ENCODE data around the gene MAN2C1.

MAN2C1 gene

GRCh38 chr15:75348562-75349350, 19.7 kb downstream of the MAN2C1 start:
- TF ChIP-seq EZH2phosphoT487 (conservative IDR thresholded peaks at IDR 0.05; ENCODE audit: low read length): no peak
- no peak for TF ChIP-seq CTCF (IDR thresholded peaks at IDR 0.05; ENCODE audit: insufficient read depth, low read length, poor library complexity, severe bottlenecking)
- Histone ChIP-seq H3K79me2 (ENCODE audit: insufficient read depth, low read length) (no peaks in the 10 kb centered on the region), H3K4me3 (ENCODE audit: insufficient read depth, low read length, poor library complexity, severe bottlenecking) (no peak overlapping the region), H4K20me1 (ENCODE audit: low read depth, low read length) (no peaks in the 10 kb centered on the region), H3F3A (ENCODE audit: insufficient read depth) (peaks cover 16% of the 10 kb centered on the region), H3K27ac (ENCODE audit: low read depth, low read length) (no peak overlapping the region), H3K36me3 (ENCODE audit: low read length) (no peaks in the 10 kb centered on the region), H3K27me3 (ENCODE audit: low read length) (no peaks in the 10 kb centered on the region), H3K9ac (ENCODE audit: low read length) (no peak overlapping the region), H3K9me2 (replicated peaks; ENCODE audit: insufficient read depth, low read length) (no peaks in the 10 kb centered on the region), H3K9me3 (ENCODE audit: insufficient read depth, low read length) (peaks cover 14% of the 10 kb centered on the region; the same call in 1 of the 2 replicates), H3K4me2 (ENCODE audit: low read depth, low read length, poor library complexity, severe bottlenecking) (peak overlapping the region; percentile 73), H2AFZ (ENCODE audit: low read depth, low read length, severe bottlenecking) (no peak overlapping the region)

- no peak overlapping the region for H3K27ac ChIP-seq (ENCODE audit: low read depth, low read length)
- H3K4me3 ChIP-seq (ENCODE audit: insufficient read depth, low read length, poor library complexity, severe bottlenecking): peak overlapping the region; percentile 66
- no peaks in the 10 kb centered on the region for H3K27me3 ChIP-seq (ENCODE audit: low read length)
- H4K20me1 ChIP-seq (ENCODE audit: low read depth, low read length): no peaks in the 10 kb centered on the region
- peak overlapping the region; percentile 73 for H3K4me2 ChIP-seq (ENCODE audit: low read depth, low read length, poor library complexity, severe bottlenecking)
- peaks cover 14% of the 10 kb centered on the region; the same call in 1 of the 2 replicates for H3K9me3 ChIP-seq (ENCODE audit: insufficient read depth, low read length)
- TF ChIP-seq EZH2phosphoT487 (conservative IDR thresholded peaks at IDR 0.05; ENCODE audit: low read length) (no peak), CTCF (IDR thresholded peaks at IDR 0.05; ENCODE audit: insufficient read depth, low read length, poor library complexity, severe bottlenecking) (no peak)
- H3K79me2 ChIP-seq (ENCODE audit: insufficient read depth, low read length): no peaks in the 10 kb centered on the region
- no peaks in the 10 kb centered on the region for H3K9me2 ChIP-seq (replicated peaks; ENCODE audit: insufficient read depth, low read length)
- H3K36me3 ChIP-seq (ENCODE audit: low read length): no peaks in the 10 kb centered on the region
- peak overlapping the region; percentile 54 for H3K9ac ChIP-seq (ENCODE audit: low read length)
- no peak overlapping the region for H2AFZ ChIP-seq (ENCODE audit: low read depth, low read length, severe bottlenecking)
- H3F3A ChIP-seq (ENCODE audit: insufficient read depth): peaks cover 16% of the 10 kb centered on the region
Measured at GRCh38 chr15:75348034-75348561, 20.3 kb downstream of the MAN2C1 start.

DNA sequence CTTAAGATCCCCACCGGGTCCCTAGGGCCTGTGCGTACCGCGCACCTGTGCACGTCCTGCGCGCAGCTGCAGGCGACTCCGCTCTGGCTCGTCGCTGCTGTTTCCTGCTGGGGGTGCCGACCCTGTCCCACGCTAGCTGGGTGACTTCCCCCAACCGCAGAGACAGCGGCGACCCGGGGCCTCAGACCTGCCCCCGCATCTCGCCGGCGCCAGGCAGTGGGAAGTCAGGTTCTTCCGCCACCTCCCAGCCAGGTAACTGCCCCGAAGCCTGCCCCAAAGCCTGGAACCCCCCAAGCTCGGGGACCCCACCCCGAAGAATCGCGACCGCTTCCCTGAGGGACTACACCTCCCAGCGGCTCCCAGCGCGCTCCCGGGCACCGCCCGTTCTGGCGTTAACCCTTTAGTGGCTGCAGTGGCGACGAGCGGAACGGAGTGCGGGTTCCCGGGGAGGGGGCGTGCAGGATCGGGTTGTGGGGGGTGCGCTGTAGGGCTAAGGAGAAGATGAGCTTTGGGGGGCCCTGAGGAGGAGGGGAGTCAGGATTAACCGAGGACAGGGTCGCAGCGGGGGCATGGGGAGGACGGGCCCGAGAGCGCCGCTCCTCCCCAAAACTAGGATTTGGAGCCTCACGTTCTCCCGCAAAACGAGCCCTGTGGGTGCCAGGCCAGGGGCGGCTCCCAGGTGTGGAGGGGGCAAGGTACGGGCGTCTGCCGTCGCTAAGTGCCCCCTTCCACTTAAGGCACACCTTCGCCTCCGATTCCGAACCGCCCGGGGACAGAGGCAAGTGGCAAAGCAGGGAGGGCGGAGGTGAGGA, 21.0 kb downstream of the MAN2C1 start:
- Histone ChIP-seq H3K27me3 (ENCODE audit: low read length) (no peaks in the 10 kb centered on the region), H2AFZ (ENCODE audit: low read depth, low read length, severe bottlenecking) (no peak overlapping the region), H3K9me2 (replicated peaks; ENCODE audit: insufficient read depth, low read length) (no peaks in the 10 kb centered on the region), H3K36me3 (ENCODE audit: low read length) (no peaks in the 10 kb centered on the region), H3K9me3 (ENCODE audit: insufficient read depth, low read length) (peaks cover 14% of the 10 kb centered on the region; the same call in 1 of the 2 replicates), H3K4me3 (ENCODE audit: insufficient read depth, low read length, poor library complexity, severe bottlenecking) (peak overlapping the region; percentile 66), H3K9ac (ENCODE audit: low read length) (peak overlapping the region; percentile 54), H3K27ac (ENCODE audit: low read depth, low read length) (peak overlapping the region; percentile 83), H3K79me2 (ENCODE audit: insufficient read depth, low read length) (no peaks in the 10 kb centered on the region), H3F3A (ENCODE audit: insufficient read depth) (peaks cover 16% of the 10 kb centered on the region), H3K4me2 (ENCODE audit: low read depth, low read length, poor library complexity, severe bottlenecking) (peak overlapping the region; percentile 73), H4K20me1 (ENCODE audit: low read depth, low read length) (no peaks in the 10 kb centered on the region)
- no peak for TF ChIP-seq CTCF (IDR thresholded peaks at IDR 0.05; ENCODE audit: insufficient read depth, low read length, poor library complexity, severe bottlenecking)
- TF ChIP-seq EZH2phosphoT487 (conservative IDR thresholded peaks at IDR 0.05; ENCODE audit: low read length): no peak
